HepG2 (cell line): ENCODE results near the gene GNG5. TPM values are rescaled to one million over a fixed set of nuclear protein-coding genes. Genes with fewer than 3 reads are reported as not detected.
A peak's percentile ranks its signal among the peaks of the same experiment; 100 is the strongest.

Experiments used
- ATF2 ChIP-seq: sonication (generic); formaldehyde crosslinking; IDR thresholded peaks from 2 replicates; pipeline ENCODE4 v1.4.0; 2020; ENCODE audit warnings: missing genetic modification reagents
- ATM ChIP-seq: fragments of 450-650 bp; IDR thresholded peaks from 2 replicates; pipeline ENCODE4 v1.7.1; 2017; ENCODE audit warnings: mild to moderate bottlenecking, borderline replicate concordance
- BRCA1 ChIP-seq: sonication (generic); formaldehyde crosslinking; IDR thresholded peaks from 2 replicates; pipeline ENCODE4 v1.4.0; 2020; ENCODE audit warnings: missing genetic modification reagents
- GMEB1 ChIP-seq: sonication (generic); formaldehyde crosslinking; IDR thresholded peaks from 2 replicates; pipeline ENCODE4 v1.5.1; 2020; ENCODE audit warnings: missing genetic modification reagents, mild to moderate bottlenecking, borderline replicate concordance
- IRX3 ChIP-seq: sonication (generic); formaldehyde crosslinking; IDR thresholded peaks from 2 replicates; pipeline ENCODE4 v1.8.1; 2023; ENCODE audit warnings: mild to moderate bottlenecking, low read depth, missing genetic modification reagents, borderline replicate concordance
- MEIS1 ChIP-seq: sonication (generic); formaldehyde crosslinking; IDR thresholded peaks from 2 replicates; pipeline ENCODE4 v1.9.0; 2021; ENCODE audit warnings: mild to moderate bottlenecking, missing genetic modification reagents, moderate library complexity, borderline replicate concordance
- NR2F2 ChIP-seq: IDR thresholded peaks from 2 replicates; pipeline ENCODE4 v1.6.1; 2012; ENCODE audit warnings: low read depth, inconsistent platforms, borderline replicate concordance
- RBFOX2 ChIP-seq: fragments of 200-400 bp; formaldehyde crosslinking; IDR thresholded peaks from 2 replicates; pipeline ENCODE4 v1.6.1; 2017; ENCODE audit warnings: low read depth, mild to moderate bottlenecking, low read length
- ZBTB1 ChIP-seq: sonication (generic); formaldehyde crosslinking; IDR thresholded peaks from 2 replicates; pipeline ENCODE4 v1.4.0; 2020; ENCODE audit warnings: missing genetic modification reagents, borderline replicate concordance
- ZBTB3 ChIP-seq: sonication (generic); formaldehyde crosslinking; IDR thresholded peaks from 2 replicates; pipeline ENCODE4 v1.4.0; 2020; ENCODE audit warnings: low read depth, mild to moderate bottlenecking, moderate library complexity, missing genetic modification reagents, borderline replicate concordance
- ZFX ChIP-seq: sonication (generic); formaldehyde crosslinking; IDR thresholded peaks from 2 replicates; pipeline ENCODE4 v1.4.0; 2020; ENCODE audit warnings: mild to moderate bottlenecking, low read depth, missing genetic modification reagents, moderate library complexity
- ZNF24 ChIP-seq: fragments of 450-650 bp; IDR thresholded peaks from 2 replicates; pipeline ENCODE4 v1.6.1; 2017; ENCODE audit warnings: antibody characterized with exemption, mild to moderate bottlenecking
- ZNF280B ChIP-seq: sonication (generic); formaldehyde crosslinking; IDR thresholded peaks from 2 replicates; pipeline ENCODE4 v1.5.0; 2020; ENCODE audit warnings: missing genetic modification reagents, mild to moderate bottlenecking, borderline replicate concordance
- ZNF367 ChIP-seq: sonication (generic); formaldehyde crosslinking; IDR thresholded peaks from 2 replicates; pipeline ENCODE4 v1.4.0; 2020; ENCODE audit warnings: missing genetic modification reagents, borderline replicate concordance
- ZNF430 ChIP-seq: sonication (generic); formaldehyde crosslinking; IDR thresholded peaks from 2 replicates; pipeline ENCODE4 v1.9.0; 2021; ENCODE audit warnings: mild to moderate bottlenecking, missing genetic modification reagents
- ZNF687 ChIP-seq: sonication (generic); formaldehyde crosslinking; IDR thresholded peaks from 2 replicates; pipeline ENCODE4 v1.5.1; 2020; ENCODE audit warnings: mild to moderate bottlenecking, missing genetic modification reagents, moderate library complexity
- ZNF704 ChIP-seq: sonication (generic); formaldehyde crosslinking; IDR thresholded peaks from 2 replicates; pipeline ENCODE4 v1.8.1; 2023; ENCODE audit warnings: mild to moderate bottlenecking, inconsistent platforms, moderate library complexity, missing genetic modification reagents, borderline replicate concordance
- ZNF75D ChIP-seq: sonication (generic); formaldehyde crosslinking; IDR thresholded peaks from 2 replicates; pipeline ENCODE4 v1.8.1; 2023; ENCODE audit warnings: missing genetic modification reagents, mild to moderate bottlenecking, borderline replicate concordance
- polyA plus RNA-seq, 8 experiments: library from polyadenylated mRNA; depleted of rRNA in 3 of 8; stranded (reverse) in 7 of 8; unstranded in 1 of 8; fragments of >200 nt; fragmentation: Illumina TruSeq in 4 of 8; extraction: Trizol in 4 of 8; gene quantifications; 2 replicates each; pipeline versions ENCODE4 v1.2.1 to v1.2.3, GENCODE V29; 2011 to 2016; ENCODE audit warnings: low read depth in 4 of 8, missing spikeins in 1 of 8, mixed read lengths in 1 of 8; ENCODE audit not compliant: insufficient read depth in 1 of 8
- total RNA-seq, 5 experiments: library from RNA; depleted of rRNA; stranded (reverse); fragments of >200 nt; fragmentation: Illumina TruSeq; extraction: Trizol; gene quantifications; 2 replicates each; pipeline ENCODE4 v1.2.3, GENCODE V29; 2016; ENCODE audit warnings: low read depth in 1 of 5

Gene GNG5
- total and polyA plus RNA-seq, 2 of the 13 experiments (the other 11 are each of a cell fraction or from before 2014, with no cell fraction given), result 103 to 137 TPM

GRCh38 chr1:84506002-84506728, at the start of gene GNG5, which contains the start of gene SPATA1 (continued):
- TF ChIP-seq RBFOX2 (peak; percentile 92), ZFX (peak; percentile 78), ZNF367 (no peak), ZNF687 (CRISPR knock-in tag) (peak; percentile 80), GMEB1 (CRISPR knock-in tag) (peak; percentile 39; the same call in 1 of the 2 replicates), IRX3 (CRISPR knock-in tag) (0 out of 2 replicates have a peak, but pooled peaks have one; percentile 50), ZNF75D (0 out of 2 replicates have a peak, but pooled peaks have one; percentile 36), BRCA1 (CRISPR knock-in tag) (no peak), ZNF430 (CRISPR knock-in tag) (peak; percentile 78), ZNF704 (CRISPR knock-in tag) (no peak; the same call in 1 of the 2 replicates), ATM (no peak), ZNF280B (CRISPR knock-in tag) (no peak; the same call in 1 of the 2 replicates), MEIS1 (no peak), ZBTB1 (CRISPR knock-in tag) (no peak), ZBTB3 (no peak), ATF2 (no peak; the same call in 1 of the 2 replicates), ZNF24 (no peak), NR2F2 (peak; percentile 43; the same call in 1 of the 2 replicates)
